ENCODE data around the gene TACR1. TPM values are rescaled to one million over a fixed set of nuclear protein-coding genes. Genes with fewer than 3 reads are reported as not detected.
"Not testable (repeated sequence)": the region's sequence is repeated elsewhere in the genome, so short reads cannot be mapped to it uniquely, and the experiment has no call there.

TACR1 gene
- total RNA-seq, 3 donors from 2014 or later = 1.3 to 5.9 (median 2.4) TPM

- TF ChIP-seq CTCF (IDR thresholded peaks at IDR 0.05) (no peak), POLR2A (IDR thresholded peaks at IDR 0.05) (no peak), POLR2AphosphoS5 (IDR thresholded peaks at IDR 0.05) (no peak)
- no peaks in the 10 kb centered on the region for H3K27me3 ChIP-seq
- no peak overlapping the region for H3K4me3 ChIP-seq
- H3K36me3 ChIP-seq = no peaks in the 10 kb centered on the region
- intact Hi-C loops (cut with DNase I; ENCODE audit: low total_unique reads) = no loop called here
- no peak overlapping the region for H3K27ac ChIP-seq
- H3K9me3 ChIP-seq = no peaks in the 10 kb centered on the region
- DNase-seq (ENCODE audit: low spot score in 2 of 2) = no peak
- H3K4me1 ChIP-seq = no peaks in the 10 kb centered on the region
Observed at GRCh38 chr2:75224636-75225094, 25.3 kb upstream of the TACR1 start.

- intact Hi-C loops (cut with DNase I; ENCODE audit: low total_unique reads) = no loop called here
- H3K36me3 ChIP-seq = no peaks in the 10 kb centered on the region
- no peaks in the 10 kb centered on the region for H3K9me3 ChIP-seq
- H3K4me3 ChIP-seq = no peak overlapping the region
- no peak for DNase-seq (ENCODE audit: low spot score in 2 of 2)
- TF ChIP-seq POLR2AphosphoS5 (IDR thresholded peaks at IDR 0.05) = no peak
- no peak for TF ChIP-seq CTCF (IDR thresholded peaks at IDR 0.05)
- no peak for TF ChIP-seq POLR2A (IDR thresholded peaks at IDR 0.05)
- no peak overlapping the region for H3K27ac ChIP-seq
- no peaks in the 10 kb centered on the region for H3K4me1 ChIP-seq
- no peaks in the 10 kb centered on the region for H3K27me3 ChIP-seq
Observed at GRCh38 chr2:75222527-75222926, 23.2 kb upstream of the TACR1 start.

GRCh38 chr2:75221862-75222261, 22.5 kb upstream of the TACR1 start:
- Histone ChIP-seq H3K9me3 (no peaks in the 10 kb centered on the region), H3K4me1 (no peaks in the 10 kb centered on the region), H3K36me3 (no peaks in the 10 kb centered on the region), H3K27me3 (no peaks in the 10 kb centered on the region), H3K27ac (no peak overlapping the region), H3K4me3 (no peak overlapping the region)
- TF ChIP-seq POLR2A (IDR thresholded peaks at IDR 0.05) = no peak
- intact Hi-C loops (cut with DNase I; ENCODE audit: low total_unique reads) = no loop called here
- no peak for DNase-seq (ENCODE audit: low spot score in 2 of 2)

GRCh38 chr2:75219213-75219612, 19.9 kb upstream of the TACR1 start:
- intact Hi-C loops (cut with DNase I; ENCODE audit: low total_unique reads); H3K9me3 ChIP-seq; H3K4me1 ChIP-seq; H3K27ac ChIP-seq; H3K36me3 ChIP-seq; H3K27me3 ChIP-seq; DNase-seq (ENCODE audit: low spot score in 2 of 2); H3K4me3 ChIP-seq: not testable (repeated sequence)

GRCh38 chr2:75211266-75211770, 12.0 kb upstream of the TACR1 start:
- Histone ChIP-seq H3K4me3 (no peak overlapping the region), H3K36me3 (no peaks in the 10 kb centered on the region), H3K9me3 (no peaks in the 10 kb centered on the region), H3K27me3 (no peaks in the 10 kb centered on the region), H3K27ac (no peak overlapping the region), H3K4me1 (no peaks in the 10 kb centered on the region)
- TF ChIP-seq POLR2AphosphoS5 (IDR thresholded peaks at IDR 0.05) (no peak), POLR2A (IDR thresholded peaks at IDR 0.05) (no peak), CTCF (IDR thresholded peaks at IDR 0.05) (no peak)
- no peak for DNase-seq (ENCODE audit: low spot score in 2 of 2)
- intact Hi-C loops (cut with DNase I; ENCODE audit: low total_unique reads) = no loop called here

- H3K4me1 ChIP-seq = no peaks in the 10 kb centered on the region
- no peak overlapping the region for H3K27ac ChIP-seq
- TF ChIP-seq POLR2A (IDR thresholded peaks at IDR 0.05) (no peak), POLR2AphosphoS5 (IDR thresholded peaks at IDR 0.05) (no peak), CTCF (IDR thresholded peaks at IDR 0.05) (no peak)
- H3K4me3 ChIP-seq = no peak overlapping the region
- H3K36me3 ChIP-seq = no peaks in the 10 kb centered on the region
- no peaks in the 10 kb centered on the region for H3K27me3 ChIP-seq
- no peak for DNase-seq (ENCODE audit: low spot score in 2 of 2)
- H3K9me3 ChIP-seq = no peaks in the 10 kb centered on the region
- intact Hi-C loops (cut with DNase I; ENCODE audit: low total_unique reads) = no loop called here
Observed at GRCh38 chr2:75210409-75210808, 11.1 kb upstream of the TACR1 start.

All from breast epithelium (tissue), 4 donors.